Mesodermal cell (in vitro differentiated cells): ENCODE results near the gene HNF1A.

ENCODE experiments used
- H3K27ac ChIP-seq: 2 replicates; pipeline ENCODE4 v1.7.0; 2013; ENCODE audit warnings: mild to moderate bottlenecking, low read depth, low read length, moderate library complexity; ENCODE audit not compliant: severe bottlenecking
- H3K36me3 ChIP-seq: 2 replicates; pipeline ENCODE4 v1.7.1; 2013; ENCODE audit warnings: mild to moderate bottlenecking, low read length, moderate library complexity; ENCODE audit not compliant: control insufficient read depth, insufficient read depth
- H3K4me1 ChIP-seq: one replicate; pipeline ENCODE4 v1.7.1; 2013; ENCODE audit warnings: mild to moderate bottlenecking, low read length; ENCODE audit not compliant: insufficient read depth, control insufficient read depth, poor library complexity, severe bottlenecking
- H3K4me3 ChIP-seq: 2 replicates; pipeline ENCODE4 v1.7.0; 2013; ENCODE audit warnings: low read length, control low read depth, mild to moderate bottlenecking; ENCODE audit not compliant: insufficient read depth, poor library complexity, severe bottlenecking; ENCODE audit errors: extremely low read depth
- H3K9me3 ChIP-seq: 2 replicates; pipeline ENCODE4 v1.7.1; 2013; ENCODE audit warnings: mild to moderate bottlenecking, low read length, moderate library complexity; ENCODE audit not compliant: control insufficient read depth
- WGBS, 2 experiments: methylation state at CpG; one replicate each; pipeline ENCODE4 v1.1.5; 2013; ENCODE audit warnings: missing lambda C conversion rate in 2 of 2; ENCODE audit not compliant: insufficient coverage in 2 of 2; 5-methylcytosine and 5-hydroxymethylcytosine counted together

The HNF1A gene

DNA sequence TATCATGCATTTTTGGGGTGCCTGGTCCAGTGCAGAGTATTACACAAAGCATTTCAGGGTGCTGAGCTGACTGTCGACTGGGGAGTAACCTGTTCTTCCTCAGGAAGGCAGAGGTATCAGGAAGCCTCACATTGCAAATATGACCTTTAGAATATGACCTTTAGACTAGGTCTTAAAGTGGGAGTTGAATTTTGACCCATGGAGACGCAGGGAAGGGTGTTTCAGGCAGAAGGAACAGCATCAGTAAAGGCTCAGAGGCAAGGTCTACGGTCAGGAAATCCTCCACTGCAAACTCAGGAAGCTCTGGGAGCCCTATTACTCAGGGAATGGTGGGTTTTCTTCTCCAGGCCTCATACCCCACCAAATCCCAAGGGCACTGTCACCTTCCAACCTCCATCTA lies 11.3 kb downstream of the HNF1A start:
- Histone ChIP-seq H3K9me3 (no peaks in the 10 kb centered on the region), H3K36me3 (no peaks in the 10 kb centered on the region), H3K4me3 (no peak overlapping the region), H3K4me1 (no peaks in the 10 kb centered on the region), H3K27ac (no peak overlapping the region)
- 90 to 95% methylated on average over 3 of the region's 3 CpGs for WGBS, 2 experiments

DNA sequence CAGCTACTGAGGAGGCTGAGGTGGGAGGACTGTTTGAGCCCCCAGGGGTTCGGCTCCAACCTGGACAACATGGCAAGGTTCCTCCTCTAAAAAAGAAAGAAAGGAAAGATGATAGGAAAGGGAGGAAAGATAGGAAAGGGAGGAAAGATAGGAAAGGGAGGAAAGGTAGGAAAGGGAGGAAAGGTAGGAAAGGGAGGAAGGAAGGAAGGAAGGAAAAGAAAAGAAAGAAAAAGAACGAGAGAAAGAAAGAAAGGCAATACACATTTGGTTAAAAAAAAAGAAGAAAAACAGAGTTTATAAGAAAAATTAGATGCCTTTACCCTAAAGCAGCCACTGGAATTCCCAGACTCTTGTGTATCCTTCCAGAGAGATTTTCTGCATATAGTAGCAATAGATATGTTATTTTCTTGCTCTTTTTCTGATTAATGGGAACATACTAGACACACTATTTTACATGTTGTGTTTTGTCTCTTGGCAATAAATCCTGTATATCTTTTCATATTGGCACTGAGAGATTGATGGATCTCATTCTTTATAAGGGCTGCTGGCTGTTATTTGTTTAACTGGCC lies 12.2 kb downstream of the HNF1A start:
- H3K4me1 ChIP-seq = no peaks in the 10 kb centered on the region
- no peak overlapping the region for H3K27ac ChIP-seq
- 69 to 78% methylated on average over 1 to 2 of the region's 2 CpGs for WGBS, 2 experiments

DNA sequence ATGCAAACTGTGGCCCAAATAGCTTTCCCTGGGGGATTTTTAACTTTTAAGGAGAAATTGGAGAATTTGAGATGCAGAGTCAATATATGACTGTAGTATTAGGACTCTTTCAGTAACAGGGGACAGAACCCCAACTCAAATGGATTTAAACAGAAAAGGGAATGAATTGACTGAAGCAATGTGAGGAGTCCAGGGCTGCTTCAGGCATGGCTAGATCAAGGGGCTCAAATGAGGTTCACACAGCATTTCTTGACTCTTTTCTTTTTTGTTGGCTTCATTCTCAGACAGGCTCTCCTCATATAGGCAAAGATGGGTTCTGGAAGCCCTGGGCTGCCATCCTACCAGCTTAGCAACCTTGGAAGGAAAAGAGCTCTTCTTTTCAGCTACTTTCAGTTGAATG lies 13.6 kb downstream of the HNF1A start:
- no peaks in the 10 kb centered on the region for H3K9me3 ChIP-seq
- H3K4me3 ChIP-seq = no peak overlapping the region
- H3K36me3 ChIP-seq = no peaks in the 10 kb centered on the region
- H3K27ac ChIP-seq = no peak overlapping the region
- no peaks in the 10 kb centered on the region for H3K4me1 ChIP-seq

More for the DNA sequence above, 12.2 kb downstream of the HNF1A start:
- no peak overlapping the region for H3K4me3 ChIP-seq
- H3K9me3 ChIP-seq = no peaks in the 10 kb centered on the region
- H3K36me3 ChIP-seq = no peaks in the 10 kb centered on the region

DNA sequence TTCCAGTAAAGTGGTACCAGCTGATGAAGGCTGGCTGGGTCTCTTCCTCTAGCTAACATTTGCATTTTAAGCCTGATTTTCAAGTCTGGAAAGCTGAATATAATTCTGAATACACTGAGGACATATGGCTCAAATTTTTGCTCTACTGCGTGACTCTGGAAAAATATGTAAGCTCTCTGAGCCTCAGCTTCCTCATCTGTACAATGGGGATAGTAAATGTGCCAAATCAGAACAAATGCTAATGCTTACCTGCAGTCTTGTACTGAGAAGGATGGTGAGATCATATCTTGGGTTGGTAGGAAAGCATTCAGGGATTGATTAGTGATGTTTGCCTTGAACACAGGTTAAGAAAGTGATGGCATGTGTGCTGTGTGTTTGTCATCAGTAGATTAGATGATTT lies 14.6 kb downstream of the HNF1A start:
- Histone ChIP-seq H3K4me3 (no peak overlapping the region), H3K4me1 (no peaks in the 10 kb centered on the region), H3K9me3 (no peaks in the 10 kb centered on the region), H3K36me3 (no peaks in the 10 kb centered on the region), H3K27ac (no peak overlapping the region)
- WGBS, 2 experiments = 71 to 89% methylated on average over 1 of the region's 1 CpG

DNA sequence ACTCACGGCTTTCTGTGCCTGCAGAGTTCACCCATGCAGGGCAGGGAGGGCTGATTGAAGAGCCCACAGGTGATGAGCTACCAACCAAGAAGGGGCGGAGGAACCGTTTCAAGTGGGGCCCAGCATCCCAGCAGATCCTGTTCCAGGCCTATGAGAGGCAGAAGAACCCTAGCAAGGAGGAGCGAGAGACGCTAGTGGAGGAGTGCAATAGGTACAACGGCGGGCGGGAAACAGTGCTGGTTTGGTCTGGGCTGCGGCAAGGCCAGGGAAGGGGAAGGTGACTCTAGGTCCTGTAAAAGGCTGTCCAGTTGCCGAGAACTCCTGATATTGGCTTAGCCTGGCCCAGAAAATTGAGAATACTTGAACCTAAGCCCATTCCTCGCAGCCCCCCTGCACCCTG lies 15.2 kb downstream of the HNF1A start:
- H3K36me3 ChIP-seq = no peaks in the 10 kb centered on the region
- WGBS, 2 experiments = 81 to 87% methylated on average over 6 to 11 of the region's 11 CpGs
- no peaks in the 10 kb centered on the region for H3K4me1 ChIP-seq
- no peak overlapping the region for H3K27ac ChIP-seq
- no peak overlapping the region for H3K4me3 ChIP-seq
- H3K9me3 ChIP-seq = no peaks in the 10 kb centered on the region

DNA sequence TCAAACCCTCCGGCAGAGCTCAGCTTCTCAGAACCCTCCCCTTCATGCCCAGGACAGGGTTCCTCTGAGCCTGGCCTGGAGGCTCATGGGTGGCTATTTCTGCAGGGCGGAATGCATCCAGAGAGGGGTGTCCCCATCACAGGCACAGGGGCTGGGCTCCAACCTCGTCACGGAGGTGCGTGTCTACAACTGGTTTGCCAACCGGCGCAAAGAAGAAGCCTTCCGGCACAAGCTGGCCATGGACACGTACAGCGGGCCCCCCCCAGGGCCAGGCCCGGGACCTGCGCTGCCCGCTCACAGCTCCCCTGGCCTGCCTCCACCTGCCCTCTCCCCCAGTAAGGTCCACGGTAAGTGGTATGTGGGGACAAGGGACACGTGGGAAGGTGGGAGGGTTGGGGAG lies 15.7 kb downstream of the HNF1A start:
- no peak overlapping the region for H3K4me3 ChIP-seq
- 94 to 95% methylated on average over 6 to 13 of the region's 15 CpGs for WGBS, 2 experiments
- H3K4me1 ChIP-seq = no peaks in the 10 kb centered on the region
- no peaks in the 10 kb centered on the region for H3K9me3 ChIP-seq
- no peaks in the 10 kb centered on the region for H3K36me3 ChIP-seq
- no peak overlapping the region for H3K27ac ChIP-seq

DNA sequence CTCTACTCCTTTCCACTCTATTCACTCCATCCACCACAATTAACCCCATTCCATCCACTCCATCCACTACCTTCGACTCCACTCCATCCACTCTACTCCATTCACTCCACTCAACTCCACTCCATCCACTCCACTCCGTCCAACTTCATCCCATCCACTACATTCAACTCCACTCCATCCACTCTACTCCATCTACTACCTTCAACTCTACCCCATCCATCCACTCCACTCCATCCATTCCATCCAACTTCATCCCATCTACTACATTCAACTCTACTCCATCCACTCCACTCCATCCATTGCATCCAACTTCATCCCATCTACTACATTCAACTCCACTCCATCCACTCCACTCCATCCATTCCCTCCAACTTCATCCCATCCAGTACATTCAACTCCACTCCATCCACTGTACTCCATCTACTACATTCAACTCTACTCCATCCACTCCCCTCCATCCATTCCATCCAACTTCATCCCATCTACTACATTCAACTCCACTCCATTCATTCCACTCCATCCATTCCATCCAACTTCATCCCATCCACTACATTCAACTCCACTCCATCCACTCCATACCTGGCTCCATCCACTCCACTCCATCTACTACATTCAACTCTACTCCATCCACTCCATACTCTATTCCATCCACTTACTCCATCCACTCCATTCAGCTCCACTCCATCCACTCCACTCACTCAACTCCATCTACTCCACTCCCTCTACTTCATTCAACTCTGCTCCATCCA lies 16.4 kb downstream of the HNF1A start:
- no peaks in the 10 kb centered on the region for H3K9me3 ChIP-seq
- H3K27ac ChIP-seq = no peak overlapping the region
- H3K36me3 ChIP-seq = no peaks in the 10 kb centered on the region
- no peak overlapping the region for H3K4me3 ChIP-seq
- 89 to 93% methylated on average over 2 of the region's 2 CpGs for WGBS, 2 experiments
- no peaks in the 10 kb centered on the region for H3K4me1 ChIP-seq

DNA sequence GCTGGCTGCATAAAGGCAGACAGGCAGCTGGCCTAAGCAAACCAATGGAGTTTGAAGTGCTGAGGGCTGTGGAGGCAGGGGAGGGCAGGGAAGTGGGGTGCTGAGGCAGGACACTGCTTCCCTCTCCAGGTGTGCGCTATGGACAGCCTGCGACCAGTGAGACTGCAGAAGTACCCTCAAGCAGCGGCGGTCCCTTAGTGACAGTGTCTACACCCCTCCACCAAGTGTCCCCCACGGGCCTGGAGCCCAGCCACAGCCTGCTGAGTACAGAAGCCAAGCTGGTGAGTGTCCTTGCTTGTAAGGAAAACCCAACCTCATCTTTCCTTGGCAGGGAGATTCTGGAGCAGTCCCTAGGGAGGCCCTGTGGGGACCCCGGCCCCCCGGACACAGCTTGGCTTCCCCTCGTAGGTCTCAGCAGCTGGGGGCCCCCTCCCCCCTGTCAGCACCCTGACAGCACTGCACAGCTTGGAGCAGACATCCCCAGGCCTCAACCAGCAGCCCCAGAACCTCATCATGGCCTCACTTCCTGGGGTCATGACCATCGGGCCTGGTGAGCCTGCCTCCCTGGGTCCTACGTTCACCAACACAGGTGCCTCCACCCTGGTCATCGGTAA lies 17.9 kb downstream of the HNF1A start:
- Histone ChIP-seq H3K4me3 (no peak overlapping the region), H3K9me3 (no peaks in the 10 kb centered on the region), H3K4me1 (no peaks in the 10 kb centered on the region), H3K36me3 (no peaks in the 10 kb centered on the region), H3K27ac (no peak overlapping the region)
- 95 to 99% methylated on average over 4 to 7 of the region's 11 CpGs for WGBS, 2 experiments

DNA sequence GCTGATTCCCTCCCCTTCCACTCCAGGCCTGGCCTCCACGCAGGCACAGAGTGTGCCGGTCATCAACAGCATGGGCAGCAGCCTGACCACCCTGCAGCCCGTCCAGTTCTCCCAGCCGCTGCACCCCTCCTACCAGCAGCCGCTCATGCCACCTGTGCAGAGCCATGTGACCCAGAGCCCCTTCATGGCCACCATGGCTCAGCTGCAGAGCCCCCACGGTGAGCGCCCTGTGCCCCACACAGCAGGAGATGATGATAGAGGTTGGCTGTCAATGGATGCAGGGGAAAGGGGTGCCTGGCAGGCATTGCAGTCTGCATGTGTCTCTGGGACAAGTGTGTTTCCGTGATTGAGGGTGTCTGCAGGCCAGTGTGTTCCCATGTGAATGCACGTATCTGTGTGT lies 19.1 kb downstream of the HNF1A start:
- no peak overlapping the region for H3K4me3 ChIP-seq
- peaks cover 8% of the 10 kb centered on the region for H3K36me3 ChIP-seq
- H3K27ac ChIP-seq = no peak overlapping the region
- H3K9me3 ChIP-seq = no peaks in the 10 kb centered on the region
- no peaks in the 10 kb centered on the region for H3K4me1 ChIP-seq
- WGBS, 2 experiments = 82 to 87% methylated on average over 6 to 8 of the region's 9 CpGs

DNA sequence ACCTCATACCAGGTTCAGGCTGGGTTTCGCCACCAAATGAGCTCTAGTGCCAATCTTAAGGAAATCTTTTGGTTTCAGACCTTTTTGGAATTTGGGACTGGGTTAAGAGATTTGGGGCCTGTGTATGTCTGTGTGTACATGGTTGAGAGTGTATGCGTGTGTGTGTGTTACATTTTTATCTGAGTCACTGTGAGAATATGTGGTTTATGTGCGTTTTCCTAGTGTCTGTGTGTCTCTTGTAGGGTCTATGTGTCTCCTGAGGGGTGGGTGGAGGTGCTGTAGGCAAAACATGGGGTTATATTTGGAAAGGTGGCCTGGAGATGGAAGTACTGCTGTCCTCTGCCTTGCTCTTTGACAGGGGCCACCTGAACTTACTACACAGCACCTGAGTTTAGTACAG lies 20.1 kb downstream of the HNF1A start:
- 71 to 94% methylated on average over 2 to 3 of the region's 3 CpGs for WGBS, 2 experiments
- H3K27ac ChIP-seq = no peak overlapping the region
- H3K4me3 ChIP-seq = no peak overlapping the region
- no peaks in the 10 kb centered on the region for H3K9me3 ChIP-seq
- peaks cover 17% of the 10 kb centered on the region for H3K36me3 ChIP-seq
- H3K4me1 ChIP-seq = no peaks in the 10 kb centered on the region
